Endothelial cell (in vitro differentiated cells): Measurements from ENCODE around the gene ADCY5. TPM values are rescaled to one million over a fixed set of nuclear protein-coding genes. Genes with fewer than 3 reads are reported as not detected.

Source experiments
- DNase-seq: peaks from one replicate; pipeline ENCODE4 v3.0.0; 2021; ENCODE audit warnings: low spot score
- H3K27ac Mint-ChIP-seq: one replicate; pipeline ENCODE4 v1.8.0; 2021; ENCODE audit warnings: mixed read lengths, inconsistent platforms; ENCODE audit not compliant: unreplicated experiment
- H3K27me3 Mint-ChIP-seq: one replicate; pipeline ENCODE4 v1.8.0; 2021; ENCODE audit warnings: mild to moderate bottlenecking, moderate library complexity, mixed read lengths, inconsistent platforms; ENCODE audit not compliant: unreplicated experiment
- H3K36me3 Mint-ChIP-seq: one replicate; pipeline ENCODE4 v1.8.0; 2021; ENCODE audit warnings: mild to moderate bottlenecking, low read depth, mixed read lengths, inconsistent platforms; ENCODE audit not compliant: unreplicated experiment
- H3K4me1 Mint-ChIP-seq: one replicate; pipeline ENCODE4 v1.8.0; 2021; ENCODE audit warnings: mild to moderate bottlenecking, mixed read lengths, inconsistent platforms; ENCODE audit not compliant: unreplicated experiment
- H3K4me3 Mint-ChIP-seq: one replicate; pipeline ENCODE4 v1.8.0; 2021; ENCODE audit warnings: mild to moderate bottlenecking, mixed read lengths, inconsistent platforms; ENCODE audit not compliant: unreplicated experiment
- H3K9me3 Mint-ChIP-seq: one replicate; pipeline ENCODE4 v1.8.0; 2021; ENCODE audit warnings: mixed read lengths, inconsistent platforms; ENCODE audit not compliant: unreplicated experiment
- CTCF ChIP-seq: fragments of 200-600 bp; sonication (generic); IDR thresholded peaks from one replicate; pipeline ENCODE4 v1.5.0; 2021; ENCODE audit warnings: antibody characterized with exemption; ENCODE audit not compliant: unreplicated experiment
- total RNA-seq: library from RNA; stranded (reverse); fragmentation: NEBNext Ultra II Directional; extraction: Animal tissue kit (Norgen Biotek cat#: 25700); gene quantifications from one replicate; pipeline ENCODE4 v1.2.1, GENCODE V29; 2021; ENCODE audit not compliant: unreplicated experiment

The ADCY5 gene
- total RNA-seq, 1 donor from 2014 or later: 1.0 TPM

GRCh38 chr3:123444023-123444422 is 4.9 kb downstream of the ADCY5 start:
- TF ChIP-seq CTCF: no peak
- Mint-ChIP-seq H3K27me3 (peaks cover 11% of the 10 kb centered on the region), H3K9me3 (no peaks in the 10 kb centered on the region), H3K36me3 (peaks cover 4% of the 10 kb centered on the region), H3K27ac (no peak overlapping the region), H3K4me3 (no peak overlapping the region), H3K4me1 (peaks cover 20% of the 10 kb centered on the region)
- DNase-seq: no peak

GRCh38 chr3:123442908-123443307 is 6.0 kb downstream of the ADCY5 start:
- no peak for DNase-seq
- H3K27ac Mint-ChIP-seq: no peak overlapping the region
- H3K36me3 Mint-ChIP-seq: peaks cover 4% of the 10 kb centered on the region
- no peaks in the 10 kb centered on the region for H3K9me3 Mint-ChIP-seq
- TF ChIP-seq CTCF: no peak
- H3K4me3 Mint-ChIP-seq: no peak overlapping the region
- peaks cover 13% of the 10 kb centered on the region for H3K27me3 Mint-ChIP-seq
- peaks cover 20% of the 10 kb centered on the region for H3K4me1 Mint-ChIP-seq

GRCh38 chr3:123442125-123442524 is 6.8 kb downstream of the ADCY5 start:
- DNase-seq: no peak
- Mint-ChIP-seq H3K27me3 (peaks cover 13% of the 10 kb centered on the region), H3K4me1 (peaks cover 20% of the 10 kb centered on the region), H3K9me3 (no peaks in the 10 kb centered on the region), H3K36me3 (peaks cover 4% of the 10 kb centered on the region), H3K27ac (no peak overlapping the region), H3K4me3 (no peak overlapping the region)
- TF ChIP-seq CTCF: no peak

- Mint-ChIP-seq H3K27ac (no peak overlapping the region), H3K9me3 (no peaks in the 10 kb centered on the region), H3K27me3 (peaks cover 8% of the 10 kb centered on the region), H3K4me1 (peaks cover 16% of the 10 kb centered on the region), H3K4me3 (no peak overlapping the region), H3K36me3 (no peaks in the 10 kb centered on the region)
- no peak for TF ChIP-seq CTCF
- DNase-seq: no peak
These were observed 8.9 kb downstream of the ADCY5 start for GRCh38 chr3:123439806-123440580.

- TF ChIP-seq CTCF: no peak
- Mint-ChIP-seq H3K4me3 (no peak overlapping the region), H3K4me1 (peaks cover 10% of the 10 kb centered on the region), H3K27ac (no peak overlapping the region), H3K9me3 (no peaks in the 10 kb centered on the region), H3K27me3 (peaks cover 10% of the 10 kb centered on the region), H3K36me3 (no peaks in the 10 kb centered on the region)
- DNase-seq: no peak
These were observed 15.9 kb downstream of the ADCY5 start for GRCh38 chr3:123432832-123433523.
